ENCODE data around the gene EIF2AK2.

- TF ChIP-seq POLR2AphosphoS5 (IDR thresholded peaks at IDR 0.05): no peak
- TF ChIP-seq POLR2A (IDR thresholded peaks at IDR 0.05): no peak
Measured at GRCh38 chr2:37060446-37060845, 96.3 kb downstream of the EIF2AK2 start.

All from breast epithelium (tissue), 3 donors.